Activated CD8-positive, alpha-beta memory T cell treated with anti-CD3 and anti-CD28 coated beads, Interleukin-2, amount 50 U/mL, for 4 hours (primary cell): ENCODE measurements around the gene TAP1.
A peak's percentile ranks its signal among the peaks of the same experiment; 100 is the strongest.

ENCODE experiments used
- DNase-seq: peaks from one replicate; pipeline ENCODE4 v3.0.0-alpha.2; 2020

Gene TAP1

GRCh38 chr6:32862725-32863124 is 9.2 kb upstream of the TAP1 start:
- DNase-seq: no peak

GRCh38 chr6:32860674-32861073 is 7.2 kb upstream of the TAP1 start:
- no peak for DNase-seq

GRCh38 chr6:32858194-32858593 is 4.7 kb upstream of the TAP1 start:
- DNase-seq: no peak

- DNase-seq: no peak
Observed at GRCh38 chr6:32857156-32857891, 3.8 kb upstream of the TAP1 start.

GRCh38 chr6:32855467-32856174 is 2.1 kb upstream of the TAP1 start:
- DNase-seq: no peak

GRCh38 chr6:32854376-32855178 is 1.1 kb upstream of the TAP1 start:
- peak; percentile 66 for DNase-seq

GRCh38 chr6:32852844-32853540 is 512 bp downstream of the TAP1 start:
- DNase-seq: peak; percentile 56

GRCh38 chr6:32852018-32852843 is 1.3 kb downstream of the TAP1 start:
- peak; percentile 41 for DNase-seq

GRCh38 chr6:32851025-32851424 is 2.5 kb downstream of the TAP1 start:
- DNase-seq: no peak

GRCh38 chr6:32849126-32849525 is 4.4 kb downstream of the TAP1 start:
- no peak for DNase-seq

- DNase-seq: no peak
Observed at GRCh38 chr6:32847795-32848194, 5.7 kb downstream of the TAP1 start.

GRCh38 chr6:32847004-32847403 is 6.5 kb downstream of the TAP1 start:
- no peak for DNase-seq

GRCh38 chr6:32845384-32845884 is 8.1 kb downstream of the TAP1 start:
- peak; percentile 40 for DNase-seq

- DNase-seq: no peak
Observed at GRCh38 chr6:32844839-32845383, 8.6 kb downstream of the TAP1 start.

- DNase-seq: peak; percentile 99
Observed at GRCh38 chr6:32843979-32844838, 9.3 kb downstream of the TAP1 start, which contains the start of gene PSMB8. PSMB8 (minus strand) TSS chr6:32844047; CDS start chr6:32843996, 51 bp downstream.

- no peak for DNase-seq
Observed at GRCh38 chr6:32843331-32843978, 10.0 kb downstream of the TAP1 start.

GRCh38 chr6:32842690-32843089 is 10.8 kb downstream of the TAP1 start:
- no peak for DNase-seq

GRCh38 chr6:32842021-32842650 is 11.4 kb downstream of the TAP1 start:
- no peak for DNase-seq

- no peak for DNase-seq
Observed at GRCh38 chr6:32840604-32841246, 12.8 kb downstream of the TAP1 start.
